Measurements from ENCODE around the gene PROCR.
"Not testable (repeated sequence)": the region's sequence is repeated elsewhere in the genome, so short reads cannot be mapped to it uniquely, and the experiment has no call there.

The PROCR gene

DNA sequence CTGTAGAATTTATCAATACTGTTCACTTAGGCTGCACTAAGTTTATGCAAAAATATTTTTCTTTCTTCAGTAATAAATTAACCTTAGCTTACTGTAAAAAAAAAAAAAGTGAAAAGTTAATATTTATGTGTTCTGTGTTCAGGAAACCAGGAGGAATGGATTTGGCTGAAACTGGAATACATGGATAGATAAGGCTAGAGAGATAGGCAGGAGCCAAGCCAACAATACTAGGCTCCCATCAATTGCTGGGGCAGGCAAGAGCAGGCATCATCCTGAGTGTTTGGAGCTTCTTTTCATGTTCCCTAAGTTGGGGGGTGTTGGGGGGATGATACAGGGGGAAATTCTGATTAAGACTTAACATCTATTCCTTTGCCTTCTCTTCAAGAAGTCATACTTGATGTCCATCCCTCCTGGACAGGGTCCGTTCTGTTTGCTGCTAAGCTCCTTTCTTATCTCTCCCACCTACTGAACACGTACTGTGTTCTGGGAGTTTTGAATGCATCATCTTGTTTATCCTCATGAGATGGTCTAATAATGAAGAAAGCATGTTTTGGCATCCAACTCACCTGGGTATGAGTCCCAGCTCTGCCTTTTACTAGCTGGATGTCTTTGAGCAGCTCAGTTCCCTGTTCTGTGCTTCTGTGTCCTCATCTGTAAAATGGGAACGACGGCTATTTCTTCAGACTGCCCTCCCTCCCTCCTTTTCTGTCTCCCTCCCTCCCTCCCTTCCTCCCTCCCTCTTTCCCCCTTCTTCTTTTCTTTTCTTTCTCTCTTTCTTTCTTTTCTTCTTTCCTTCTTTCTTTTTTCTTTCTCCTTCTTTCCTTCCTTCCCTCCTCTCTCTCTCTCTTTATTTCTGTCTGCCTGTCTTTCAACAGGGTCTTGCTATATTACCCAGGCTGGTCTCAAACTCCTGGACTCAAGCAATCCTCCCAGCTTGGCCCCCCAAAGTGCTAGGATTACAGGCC lies 6.4 kb upstream of the PROCR start:
- no peak for DNase-seq (ENCODE audit: low read depth)

DNA sequence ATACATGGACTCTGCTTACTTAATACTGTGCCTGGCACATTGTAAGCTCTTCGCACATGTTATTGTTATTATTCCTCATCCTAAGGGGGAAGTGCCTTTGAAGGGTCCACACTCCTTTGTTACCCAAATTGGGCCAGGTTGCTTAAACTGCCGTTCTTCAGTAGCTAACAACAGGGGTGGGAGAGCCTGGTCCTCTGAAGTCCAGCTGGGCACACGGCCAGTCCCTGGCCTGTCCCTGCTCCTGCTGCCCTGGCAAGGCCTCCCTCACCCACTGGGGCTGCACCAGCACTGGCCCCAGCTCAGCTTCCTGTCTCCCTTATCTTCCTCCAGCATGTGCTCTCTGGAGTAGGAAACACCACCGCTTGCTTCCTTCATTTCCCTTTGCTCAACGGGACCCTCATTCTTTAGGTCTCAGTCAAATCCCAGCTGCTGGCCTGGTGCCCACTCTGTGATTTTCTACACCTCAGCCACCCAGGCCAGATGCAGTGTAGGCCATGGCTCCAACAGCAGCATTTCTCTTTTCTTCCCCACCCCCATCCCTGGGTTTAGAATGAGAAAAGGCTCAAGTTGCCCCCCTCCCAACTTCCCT lies 5.5 kb upstream of the PROCR start:
- no peak for DNase-seq (ENCODE audit: low read depth)

DNA sequence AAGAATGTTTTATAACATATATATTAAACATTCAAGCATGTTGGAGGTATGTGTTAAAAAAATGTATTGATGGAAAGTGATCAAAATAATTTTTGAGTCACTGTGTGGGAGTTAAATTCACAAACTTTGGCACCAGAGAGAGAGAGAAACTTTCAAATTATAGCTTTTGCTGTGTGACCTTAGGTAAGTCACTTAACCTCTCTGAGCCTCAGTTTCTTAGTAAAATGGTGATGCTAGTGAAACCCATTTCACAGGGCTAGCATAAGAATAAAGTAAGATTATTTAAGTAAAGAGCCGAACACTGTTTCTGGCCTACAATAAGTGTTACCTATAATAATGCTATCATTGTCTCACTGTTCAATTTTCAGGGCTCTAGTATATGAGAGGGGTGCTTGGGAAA lies 4.1 kb upstream of the PROCR start:
- no peak for DNase-seq (ENCODE audit: low read depth)

DNA sequence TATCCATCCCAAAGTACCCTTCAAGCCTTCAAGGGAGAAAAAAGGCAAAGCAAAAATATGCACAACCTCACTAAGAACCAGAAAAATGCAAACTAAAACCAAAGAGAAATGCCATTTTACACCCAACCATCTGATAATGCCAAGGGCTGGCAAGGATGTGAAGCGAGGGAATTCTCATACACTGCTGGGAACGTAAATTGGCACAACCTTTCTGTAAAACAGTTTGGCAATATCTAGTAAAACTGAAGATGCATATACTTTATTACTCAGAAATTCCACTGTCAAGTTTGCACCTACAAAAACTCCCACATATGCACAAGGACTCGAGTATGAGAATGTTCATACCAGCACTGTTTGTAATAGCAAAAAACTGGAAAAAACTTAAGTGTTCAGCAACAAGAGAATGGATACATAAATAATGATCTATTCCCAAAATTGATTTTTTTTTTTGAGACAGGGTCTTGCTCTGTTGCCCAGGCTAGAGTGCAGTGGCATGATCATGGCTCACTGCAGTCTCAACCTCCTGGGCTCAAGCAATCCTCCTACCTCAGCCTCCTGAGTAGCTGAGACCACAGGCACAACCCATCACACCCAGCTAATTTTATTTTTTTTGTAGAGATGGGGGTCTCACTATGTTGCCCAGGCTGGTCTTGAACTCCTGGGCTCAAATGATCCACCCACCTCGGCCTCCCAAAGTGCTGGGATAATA lies 3.0 kb upstream of the PROCR start:
- DNase-seq (ENCODE audit: low read depth), result peak; percentile 69

DNA sequence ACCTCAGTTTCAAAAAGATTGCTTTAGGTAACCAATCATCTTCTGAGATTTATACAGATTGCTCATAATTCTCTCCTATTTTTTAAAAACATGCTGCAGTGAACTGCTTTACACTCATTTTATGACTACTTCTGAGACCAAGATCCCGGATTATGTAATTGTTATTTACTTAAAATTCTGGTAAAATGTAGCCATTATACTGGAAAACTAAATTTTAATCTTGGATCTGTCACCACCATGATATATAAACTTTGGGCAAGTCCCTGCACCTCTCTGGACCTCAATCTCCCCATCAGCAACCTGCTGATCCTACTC lies 477 bp upstream of the PROCR start:
- no peak for DNase-seq (ENCODE audit: low read depth)

DNA sequence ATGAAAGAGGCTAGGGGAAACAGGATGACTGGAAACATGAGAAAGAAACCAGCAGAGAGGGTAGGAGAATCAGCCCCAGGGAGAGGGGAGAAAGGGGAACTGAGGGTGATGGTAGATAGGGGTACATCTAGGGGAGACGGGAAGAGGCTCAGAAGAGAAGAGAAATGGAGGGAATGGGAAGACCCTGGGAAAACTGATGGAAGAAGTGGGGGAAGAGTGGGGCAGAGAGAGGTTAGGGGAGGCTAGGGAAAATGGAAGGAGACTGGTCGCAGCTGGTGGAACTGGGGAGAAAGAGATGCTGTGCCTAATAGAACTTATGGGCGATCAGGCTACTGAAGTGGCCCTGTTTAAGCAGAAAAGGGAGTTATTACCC lies 548 bp downstream of the PROCR start:
- no peak for DNase-seq (ENCODE audit: low read depth)

DNA sequence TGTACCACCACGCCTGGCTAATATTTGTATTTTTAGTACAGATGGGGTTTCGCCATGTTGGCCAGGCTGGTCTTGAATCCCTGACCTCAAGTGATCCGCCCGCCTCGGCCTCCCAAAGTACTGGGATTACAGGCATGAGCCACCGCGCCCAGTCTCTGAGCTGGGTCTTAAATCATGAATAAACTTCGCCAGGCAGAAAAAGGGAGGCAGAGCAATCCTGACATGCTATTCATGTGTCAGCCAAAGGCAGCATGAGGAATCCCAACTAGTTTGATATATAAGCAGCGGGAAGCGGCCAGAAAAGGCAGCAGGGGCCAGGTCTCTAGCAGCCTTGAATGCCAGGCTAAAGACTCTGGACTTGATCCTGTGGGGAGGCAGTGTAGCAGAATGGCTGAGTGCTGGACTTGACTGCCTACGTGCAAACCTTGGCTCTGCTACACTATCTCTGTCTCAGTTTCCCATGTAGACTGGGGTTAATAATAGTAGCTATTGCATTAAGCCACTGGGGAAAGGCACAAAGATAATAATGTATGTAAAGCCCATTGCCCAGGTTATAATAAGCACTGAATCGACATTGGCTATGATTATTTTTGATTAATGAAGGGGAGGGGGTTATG lies 1.8 kb downstream of the PROCR start:
- DNase-seq (ENCODE audit: low read depth), result no peak

DNA sequence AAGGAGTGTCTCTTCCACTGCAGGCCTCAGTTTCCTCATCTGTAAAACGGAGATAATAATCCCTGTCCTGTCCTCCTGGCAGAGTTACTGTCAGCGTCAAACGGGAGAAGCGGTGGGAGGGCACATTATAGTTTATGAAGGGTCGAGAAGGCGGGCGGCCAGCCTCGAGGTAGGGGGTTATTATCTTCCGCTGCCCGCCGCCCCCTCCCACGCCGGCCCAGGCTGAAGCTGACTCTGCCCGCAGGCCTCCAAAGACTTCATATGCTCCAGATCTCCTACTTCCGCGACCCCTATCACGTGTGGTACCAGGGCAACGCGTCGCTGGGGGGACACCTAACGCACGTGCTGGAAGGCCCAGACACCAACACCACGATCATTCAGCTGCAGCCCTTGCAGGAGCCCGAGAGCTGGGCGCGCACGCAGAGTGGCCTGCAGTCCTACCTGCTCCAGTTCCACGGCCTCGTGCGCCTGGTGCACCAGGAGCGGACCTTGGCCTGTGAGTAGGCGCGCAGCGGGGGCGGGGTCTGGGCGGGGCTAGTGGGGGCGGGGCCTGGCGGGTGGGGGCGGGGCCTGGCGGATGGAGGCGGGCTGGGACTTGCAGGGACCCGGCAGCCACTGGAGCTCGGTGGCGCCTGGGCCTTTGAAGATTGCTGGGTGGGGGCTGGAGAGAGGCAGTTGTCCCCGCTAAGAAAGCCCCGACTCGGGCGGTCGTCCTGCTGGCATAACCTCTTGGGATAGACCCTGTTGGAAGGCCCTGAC lies 2.8 kb downstream of the PROCR start:
- no peak for DNase-seq (ENCODE audit: low read depth)

DNA sequence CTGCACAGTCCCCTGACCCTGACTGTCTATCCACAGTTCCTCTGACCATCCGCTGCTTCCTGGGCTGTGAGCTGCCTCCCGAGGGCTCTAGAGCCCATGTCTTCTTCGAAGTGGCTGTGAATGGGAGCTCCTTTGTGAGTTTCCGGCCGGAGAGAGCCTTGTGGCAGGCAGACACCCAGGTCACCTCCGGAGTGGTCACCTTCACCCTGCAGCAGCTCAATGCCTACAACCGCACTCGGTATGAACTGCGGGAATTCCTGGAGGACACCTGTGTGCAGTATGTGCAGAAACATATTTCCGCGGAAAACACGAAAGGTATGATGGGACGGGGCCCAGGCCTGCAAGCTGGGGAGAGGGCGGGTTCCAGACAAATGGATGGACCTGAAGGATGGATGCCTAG lies 4.3 kb downstream of the PROCR start:
- DNase-seq (ENCODE audit: low read depth), result no peak

DNA sequence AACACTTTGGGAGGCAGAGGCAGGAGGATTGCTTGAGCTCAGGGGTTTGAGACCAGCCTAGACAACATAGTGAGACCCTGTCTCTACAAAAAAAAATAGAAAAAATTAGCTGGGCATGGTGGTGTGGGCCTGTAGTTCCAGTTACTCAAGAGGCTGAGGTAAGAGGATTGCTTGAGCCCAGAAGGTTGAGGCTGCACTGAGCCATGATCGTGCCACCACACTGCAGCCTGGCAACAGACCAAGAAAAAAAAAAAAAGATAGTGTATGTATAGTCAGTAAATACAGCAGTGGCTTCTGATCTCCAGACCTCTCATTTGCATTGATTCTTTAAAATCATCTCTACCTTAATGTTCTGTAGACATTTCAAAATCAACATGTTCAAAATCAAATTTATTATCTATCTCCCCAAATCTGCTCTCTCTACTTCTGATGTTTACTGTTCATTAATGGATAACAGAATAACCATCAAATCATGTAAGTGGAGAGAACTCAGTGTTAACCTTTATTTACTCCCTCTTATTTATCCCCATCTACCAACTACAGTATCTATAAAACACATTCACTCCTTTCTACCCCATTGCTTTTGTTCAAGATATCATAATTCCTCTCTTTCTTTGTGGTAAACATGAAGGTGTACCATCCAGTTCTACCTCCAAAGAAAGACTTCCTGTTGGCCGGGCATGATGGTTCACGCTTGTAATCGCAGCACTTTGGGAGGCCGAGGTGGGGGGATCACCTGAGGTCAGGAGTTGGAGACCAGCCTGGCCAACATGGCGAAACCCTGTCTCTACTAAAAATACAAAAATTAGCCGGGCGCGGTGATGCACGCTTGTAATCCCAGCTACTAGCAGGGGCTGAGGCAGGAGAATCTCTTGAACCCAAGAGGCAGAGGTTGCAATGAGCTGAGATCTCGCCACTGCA lies 7.7 kb downstream of the PROCR start:
- no peak for DNase-seq (ENCODE audit: low read depth)

DNA sequence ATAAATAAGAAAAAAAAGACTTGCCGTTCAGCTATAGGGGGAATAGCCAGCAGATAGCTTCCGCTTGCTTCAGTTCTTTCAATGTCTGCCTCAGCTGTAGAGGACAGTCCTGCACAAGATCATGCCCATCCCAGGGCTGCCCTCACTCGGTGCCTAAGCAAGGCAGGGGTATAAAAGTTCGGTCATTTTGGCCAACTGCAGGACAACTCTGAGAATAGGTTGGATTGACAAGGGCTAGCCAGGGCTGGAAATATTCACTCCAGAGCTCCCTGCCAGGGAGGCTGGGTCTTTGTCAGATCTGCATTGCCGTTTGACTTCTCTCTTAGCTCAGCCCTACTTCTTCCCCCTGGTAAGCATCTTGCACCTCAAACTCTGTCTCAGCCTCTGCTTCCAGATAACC lies 8.4 kb downstream of the PROCR start:
- no peak for DNase-seq (ENCODE audit: low read depth)

DNA sequence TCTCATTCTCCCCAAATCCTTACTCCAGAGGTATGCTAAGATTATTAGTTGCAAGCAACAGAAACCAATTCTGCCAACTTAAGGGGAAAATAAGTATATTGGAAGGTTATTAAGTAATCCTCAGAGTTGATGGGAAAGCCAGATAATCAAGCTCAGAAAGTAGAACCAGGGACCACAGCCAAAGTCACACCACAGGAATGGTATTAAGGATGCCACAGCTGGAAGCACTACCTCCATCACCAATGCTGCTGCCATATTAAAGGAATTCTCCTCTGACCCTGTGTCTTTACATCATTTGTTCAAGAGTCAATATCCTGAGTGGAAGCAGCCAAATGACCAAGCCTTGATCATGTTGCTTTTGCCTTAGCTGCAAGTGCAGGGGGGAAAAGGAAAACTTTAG lies 9.9 kb downstream of the PROCR start:
- DNase-seq (ENCODE audit: low read depth), result peak; percentile 33

DNA sequence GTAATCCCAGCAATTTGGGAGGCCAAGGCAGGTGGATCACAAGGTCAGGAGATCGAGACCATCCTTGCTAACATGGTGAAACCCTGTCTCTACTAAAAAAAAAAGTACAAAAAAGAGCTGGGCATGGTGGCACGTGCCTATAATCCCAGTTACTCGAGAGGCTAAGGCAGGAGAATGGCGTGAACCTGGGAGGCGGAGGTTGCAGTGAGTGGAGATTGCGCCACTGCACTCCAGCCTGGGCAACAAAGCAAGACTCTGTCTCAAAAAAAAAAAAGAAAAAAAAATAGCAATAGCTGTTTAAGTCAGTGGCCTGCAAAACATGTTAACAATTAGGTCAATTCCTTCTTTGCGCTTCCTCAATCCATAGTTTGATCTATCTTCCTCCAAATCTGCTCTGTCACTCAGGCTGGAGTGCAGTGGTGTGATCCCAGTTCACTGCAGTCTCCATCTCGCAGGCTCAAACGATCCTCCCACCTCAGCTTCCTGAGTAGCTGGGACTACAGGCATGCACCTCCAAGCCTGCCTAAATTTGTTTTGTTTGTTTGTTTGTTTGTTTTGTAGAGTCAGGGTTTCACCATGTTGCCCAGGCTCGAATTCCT lies 14.9 kb downstream of the PROCR start:
- not testable (repeated sequence) for DNase-seq (ENCODE audit: low read depth)

DNA sequence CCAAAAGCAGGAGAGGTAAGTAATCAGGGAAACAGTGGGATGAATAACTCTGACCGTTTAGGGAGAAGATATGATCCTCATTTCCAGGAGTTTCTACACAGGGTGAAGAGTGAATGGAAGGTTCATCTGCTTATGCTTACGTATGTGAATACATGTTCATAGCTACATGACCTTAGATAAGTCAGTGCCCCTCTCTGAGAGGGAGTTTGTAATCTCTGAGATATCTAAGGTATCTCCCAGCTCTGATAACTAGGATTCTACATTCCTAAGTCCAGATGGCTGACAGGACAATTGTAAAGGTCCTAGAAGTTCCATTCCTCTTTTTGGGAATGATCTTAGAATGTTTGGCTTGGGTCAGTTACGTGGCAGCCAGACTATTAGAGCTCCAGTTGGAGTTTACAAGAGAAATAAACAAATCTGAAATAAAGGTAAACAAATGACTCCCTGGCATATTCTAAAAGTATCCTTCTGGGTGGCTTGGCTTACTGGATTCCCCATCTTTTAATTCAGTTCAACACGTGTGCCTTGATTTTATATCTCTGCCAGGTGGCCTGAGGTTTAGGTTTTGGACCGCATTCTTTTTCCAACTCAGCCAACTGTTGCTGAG lies 15.8 kb downstream of the PROCR start:
- peak; percentile 1 for DNase-seq (ENCODE audit: low read depth)

DNA sequence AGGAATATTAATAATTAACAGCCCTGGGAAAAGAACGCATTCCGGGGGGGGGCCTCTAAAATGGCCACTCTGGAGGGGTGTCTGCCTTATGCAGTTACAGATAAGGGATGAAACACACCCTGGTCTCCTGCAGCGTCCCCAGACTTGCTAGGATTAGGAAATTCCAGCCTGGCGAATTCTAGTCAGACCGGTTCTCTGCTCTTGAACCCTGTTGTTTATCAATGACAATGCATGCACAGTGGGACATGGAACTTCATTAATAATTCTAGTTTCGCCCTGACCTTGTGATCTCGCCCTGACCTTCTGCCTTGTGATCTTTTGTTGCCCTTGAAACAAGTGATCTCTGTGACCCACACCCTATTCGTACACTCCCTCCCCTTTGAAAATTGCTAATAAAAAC lies 17.4 kb downstream of the PROCR start:
- not testable (repeated sequence) for DNase-seq (ENCODE audit: low read depth)

DNA sequence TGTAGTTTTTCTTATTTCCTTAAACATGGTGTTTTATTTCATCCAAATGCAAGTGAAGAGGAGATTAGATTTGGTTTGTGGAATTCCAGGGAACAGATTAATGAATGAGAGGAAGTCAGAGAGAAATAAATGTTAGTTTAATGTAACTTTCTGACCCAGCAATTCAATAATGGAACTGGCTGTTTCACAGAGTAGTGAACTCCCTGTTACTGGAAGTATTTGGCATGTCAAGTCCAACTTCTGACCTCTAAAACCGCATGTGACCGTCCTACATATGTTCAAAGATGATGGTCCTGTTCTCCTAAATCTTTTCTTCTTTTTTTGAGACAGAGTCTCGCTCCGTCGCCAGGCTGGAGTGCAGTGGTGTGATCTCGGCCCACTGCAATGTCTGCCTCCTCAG lies 18.7 kb downstream of the PROCR start:
- DNase-seq (ENCODE audit: low read depth), result no peak

DNA sequence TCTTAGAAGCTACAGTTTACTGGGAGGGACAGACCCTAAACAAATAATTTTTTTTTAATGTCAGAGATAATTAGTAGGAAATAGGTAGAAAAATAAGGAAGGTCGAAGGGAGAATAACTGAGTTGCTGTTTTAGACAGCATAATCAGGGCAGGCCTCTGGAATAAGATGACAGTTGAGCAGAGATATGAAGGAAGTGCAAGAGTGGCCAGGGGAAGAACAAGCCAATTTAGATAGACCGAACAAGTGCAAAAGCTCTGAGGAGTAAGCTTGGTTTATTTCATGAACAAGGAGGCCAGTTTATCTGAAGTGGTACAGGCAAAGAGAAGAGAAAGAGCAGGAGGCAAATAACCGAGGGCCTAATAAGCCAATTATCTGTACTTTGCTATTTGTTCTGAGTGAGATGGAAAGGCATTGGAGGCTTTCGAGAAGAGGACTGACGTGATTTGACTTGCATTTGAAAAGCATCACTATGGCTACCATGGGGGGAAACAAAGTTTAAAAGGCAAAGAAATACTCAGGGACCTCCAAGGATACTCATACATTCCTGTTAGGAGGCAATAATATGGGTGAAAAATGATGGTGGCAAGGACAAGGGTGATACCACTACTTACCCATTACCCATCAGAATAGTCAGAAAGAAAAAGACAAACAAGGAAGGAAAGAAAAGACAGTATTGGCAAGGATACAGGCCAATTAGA lies 19.7 kb downstream of the PROCR start:
- no peak for DNase-seq (ENCODE audit: low read depth)

DNA sequence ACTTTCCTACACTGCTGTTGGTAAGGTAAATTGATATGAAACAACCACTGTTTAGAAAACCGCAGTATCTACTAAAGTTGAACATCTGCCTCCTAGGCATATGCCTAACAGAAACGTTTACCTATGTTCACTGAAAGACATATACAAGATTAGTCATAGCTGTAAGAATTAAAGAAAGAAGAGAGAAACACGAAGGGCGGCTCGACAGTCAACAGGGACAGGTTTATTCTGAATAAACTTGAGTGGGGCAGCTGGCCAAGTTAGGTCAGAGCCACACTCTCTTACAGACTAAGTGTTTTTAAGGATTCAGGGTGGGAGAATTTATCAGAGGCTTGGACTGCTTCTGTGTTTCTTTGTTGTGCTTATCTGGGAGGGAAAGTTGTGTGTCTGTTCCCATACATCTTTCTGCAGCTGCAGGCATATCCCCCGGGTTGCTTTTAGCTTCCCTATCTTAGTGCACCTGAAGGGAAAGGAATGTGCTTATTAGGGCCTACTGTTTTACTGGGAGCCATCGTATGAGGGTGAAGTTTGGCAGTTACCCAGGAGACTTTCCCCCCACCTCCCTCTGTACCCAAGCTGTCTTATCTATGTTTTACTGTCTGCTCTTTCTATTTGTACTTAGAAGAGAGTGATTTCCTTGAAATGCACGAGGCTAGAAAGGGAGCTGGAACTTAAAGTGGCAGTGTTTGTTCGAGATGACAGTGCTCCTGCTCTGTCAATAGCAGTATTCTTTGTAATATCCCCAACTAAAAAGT lies 20.4 kb downstream of the PROCR start:
- no peak for DNase-seq (ENCODE audit: low read depth)

All from fibroblast of gingiva (primary cell).